Esophagus muscularis mucosa (tissue), 4 donors: ENCODE results near the gene PCSK6. TPM values are rescaled to one million over a fixed set of nuclear protein-coding genes. Genes with fewer than 3 reads are reported as not detected.

Experiments used
- DNase-seq: peaks from one replicate; pipeline ENCODE4 v3.0.0-alpha.2; 2017; ENCODE audit errors: extremely low spot score
- H3K27ac ChIP-seq, 4 donors: fragments of 200-600 bp; sonication (generic); replicated peaks in 1 of 4; 1 replicate in 3 of 4; 2 replicates in 1 of 4; pipeline ENCODE4 v1.5.1; 2016 to 2019; ENCODE audit warnings: mild to moderate bottlenecking in 1 of 4
- H3K27me3 ChIP-seq, 4 donors: fragments of 200-600 bp; sonication (generic); one replicate each; pipeline versions ENCODE4 v1.5.1 to v1.6.0; 2016 to 2019
- H3K36me3 ChIP-seq, 4 donors: fragments of 200-600 bp; sonication (generic); one replicate each; pipeline ENCODE4 v1.5.1; 2016 to 2019
- H3K4me1 ChIP-seq, 4 donors: fragments of 200-600 bp; sonication (generic); one replicate each; pipeline ENCODE4 v1.5.1; 2016 to 2019
- H3K4me3 ChIP-seq, 4 donors: fragments of 200-600 bp; sonication (generic); 1 replicate in 2 of 4; 2 replicates in 2 of 4; pipeline ENCODE4 v1.5.1; 2016 to 2019; ENCODE audit warnings: mild to moderate bottlenecking in 4 of 4, moderate library complexity in 1 of 4
- H3K9me3 ChIP-seq, 4 donors: fragments of 200-600 bp; sonication (generic); 1 replicate in 3 of 4; 2 replicates in 1 of 4; pipeline ENCODE4 v1.5.1; 2016 to 2019
- EP300 ChIP-seq: sonication (generic); formaldehyde crosslinking; IDR thresholded peaks from one replicate; pipeline ENCODE4 v1.6.1; 2017; ENCODE audit warnings: antibody characterized with exemption
- POLR2A ChIP-seq: fragments of 450-650 bp; IDR thresholded peaks from one replicate; pipeline ENCODE4 v1.6.1; 2017; ENCODE audit warnings: antibody characterized with exemption, moderate library complexity, mild to moderate bottlenecking, low read depth
- POLR2AphosphoS5 ChIP-seq, 2 donors: sonication (generic); formaldehyde crosslinking; IDR thresholded peaks; one replicate each; pipeline ENCODE4 v1.6.1; 2017; ENCODE audit warnings: antibody characterized with exemption in 2 of 2
- WGBS: methylation state at CpG from one replicate; pipeline ENCODE4 v1.1.5; 2018; 5-methylcytosine and 5-hydroxymethylcytosine counted together
- intact Hi-C: fragments of 100-400 bp; cut with DNase I; formaldehyde crosslinking; loops from one replicate; pipeline ENCODE4 v1.15.1; 2023
- total RNA-seq, 4 donors: library from RNA; depleted of rRNA; stranded (reverse); fragments of >200 nt; gene quantifications; one replicate each; pipeline versions ENCODE4 v1.1.0 to v1.2.1, GENCODE V29; 2016
- TF ChIP-seq, protein P1 (sequence below), 3 experiments: fragments of 200-600 bp in 2 of 3; fragments of 450-650 bp in 1 of 3; sonication (generic) in 2 of 3; IDR thresholded peaks; one replicate each; pipeline ENCODE4 v1.5.1; 2017 to 2019; ENCODE audit warnings: antibody characterized with exemption in 3 of 3, mild to moderate bottlenecking in 2 of 3, moderate library complexity in 1 of 3

Gene PCSK6
- total RNA-seq, 4 donors from 2014 or later: 13.6 to 24.1 (median 15.3) TPM

DNA sequence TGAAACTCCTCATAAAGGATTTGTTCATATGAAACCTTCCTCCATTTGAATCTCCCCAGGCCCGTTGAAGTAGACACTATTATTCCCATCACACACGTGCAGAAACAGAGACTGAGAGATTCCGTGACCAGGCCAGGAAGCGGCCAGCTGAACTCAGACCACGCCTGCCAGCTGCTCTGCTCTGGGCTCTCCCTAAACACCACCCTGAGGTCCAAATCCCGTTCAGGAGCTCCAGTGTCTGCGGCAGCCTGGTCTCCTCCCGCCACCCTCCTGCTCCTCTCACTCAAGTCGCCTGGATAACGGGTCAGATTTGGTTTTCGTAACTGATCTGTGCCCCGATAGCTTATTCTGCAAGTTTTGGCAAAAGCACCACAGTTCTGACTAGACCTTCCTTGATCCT, 140.9 kb downstream of the PCSK6 start:
- no peaks in the 10 kb centered on the region for H3K9me3 ChIP-seq
- H3K27ac ChIP-seq: no peak overlapping the region
- intact Hi-C loops: no loop called here
- TF ChIP-seq POLR2A: no peak
- TF ChIP-seq EP300: no peak
- TF ChIP-seq, protein P1, sequence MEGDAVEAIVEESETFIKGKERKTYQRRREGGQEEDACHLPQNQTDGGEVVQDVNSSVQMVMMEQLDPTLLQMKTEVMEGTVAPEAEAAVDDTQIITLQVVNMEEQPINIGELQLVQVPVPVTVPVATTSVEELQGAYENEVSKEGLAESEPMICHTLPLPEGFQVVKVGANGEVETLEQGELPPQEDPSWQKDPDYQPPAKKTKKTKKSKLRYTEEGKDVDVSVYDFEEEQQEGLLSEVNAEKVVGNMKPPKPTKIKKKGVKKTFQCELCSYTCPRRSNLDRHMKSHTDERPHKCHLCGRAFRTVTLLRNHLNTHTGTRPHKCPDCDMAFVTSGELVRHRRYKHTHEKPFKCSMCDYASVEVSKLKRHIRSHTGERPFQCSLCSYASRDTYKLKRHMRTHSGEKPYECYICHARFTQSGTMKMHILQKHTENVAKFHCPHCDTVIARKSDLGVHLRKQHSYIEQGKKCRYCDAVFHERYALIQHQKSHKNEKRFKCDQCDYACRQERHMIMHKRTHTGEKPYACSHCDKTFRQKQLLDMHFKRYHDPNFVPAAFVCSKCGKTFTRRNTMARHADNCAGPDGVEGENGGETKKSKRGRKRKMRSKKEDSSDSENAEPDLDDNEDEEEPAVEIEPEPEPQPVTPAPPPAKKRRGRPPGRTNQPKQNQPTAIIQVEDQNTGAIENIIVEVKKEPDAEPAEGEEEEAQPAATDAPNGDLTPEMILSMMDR (IDR thresholded peaks at IDR 0.05): no peak
- TF ChIP-seq POLR2AphosphoS5 (IDR thresholded peaks at IDR 0.05): no peak
- H3K4me3 ChIP-seq: no peak overlapping the region
- H3K27me3 ChIP-seq: peaks cover 0 to 7% (median 0%) of the 10 kb centered on the region in 4 donors
- no peaks in the 10 kb centered on the region for H3K4me1 ChIP-seq
- H3K36me3 ChIP-seq: no peaks in the 10 kb centered on the region
- 84% methylated on average over 12 of the region's 12 CpGs for WGBS
- no peak for DNase-seq

DNA sequence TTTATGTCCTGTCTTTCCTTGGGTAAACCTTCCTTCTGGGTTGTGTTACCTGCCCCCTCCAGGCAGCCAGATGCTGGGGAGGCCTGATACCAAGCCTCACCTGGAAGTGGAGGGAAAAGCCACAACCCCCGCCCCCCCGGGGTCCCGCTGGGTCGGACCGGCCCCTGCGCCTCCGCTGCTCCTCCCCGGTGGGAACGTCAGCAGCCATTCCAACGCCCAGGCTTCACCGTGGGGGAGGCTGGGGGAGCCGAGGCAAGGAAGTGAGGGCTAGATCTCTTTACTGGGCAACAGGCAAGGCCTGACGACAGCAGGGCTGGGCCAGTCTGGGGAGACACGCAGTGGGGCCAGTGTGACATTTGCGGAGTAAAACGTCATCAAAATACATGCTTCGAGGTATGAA, 141.5 kb downstream of the PCSK6 start:
- intact Hi-C loops: no loop called here
- TF ChIP-seq EP300 (no peak), POLR2AphosphoS5 (IDR thresholded peaks at IDR 0.05) (no peak), POLR2A (no peak)
- TF ChIP-seq, protein P1 (IDR thresholded peaks at IDR 0.05): no peak
- Histone ChIP-seq H3K9me3 (no peaks in the 10 kb centered on the region), H3K27me3 (peaks cover 0 to 7% (median 0%) of the 10 kb centered on the region in 4 donors), H3K36me3 (no peaks in the 10 kb centered on the region), H3K27ac (no peak overlapping the region), H3K4me3 (no peak overlapping the region), H3K4me1 (no peaks in the 10 kb centered on the region)
- 68% methylated on average over 16 of the region's 17 CpGs for WGBS
- no peak for DNase-seq

DNA sequence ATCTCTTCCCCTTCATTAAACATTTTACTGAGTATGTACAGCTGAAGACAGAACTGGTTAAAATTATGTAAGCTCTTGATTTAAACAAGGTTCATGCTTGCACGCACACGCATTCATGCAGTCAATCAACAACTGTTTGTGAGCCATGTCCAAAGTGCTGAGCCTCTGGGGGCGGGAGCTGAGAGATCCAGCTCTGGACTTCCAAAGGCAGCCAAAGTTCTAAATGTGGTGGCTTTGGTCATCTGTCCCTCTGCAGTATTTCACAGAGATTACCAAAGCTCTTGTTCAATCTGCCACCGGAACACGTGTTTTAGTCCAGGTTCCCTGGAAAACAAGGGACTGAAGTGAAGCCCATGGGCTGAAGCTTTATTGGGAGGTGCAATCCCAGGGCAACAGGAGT, 142.1 kb downstream of the PCSK6 start:
- intact Hi-C loops: no loop called here
- Histone ChIP-seq H3K27ac (no peak overlapping the region), H3K4me3 (no peak overlapping the region), H3K27me3 (peaks cover 0 to 7% (median 0%) of the 10 kb centered on the region in 4 donors), H3K36me3 (no peaks in the 10 kb centered on the region), H3K4me1 (no peaks in the 10 kb centered on the region), H3K9me3 (no peaks in the 10 kb centered on the region)
- 92% methylated on average over 5 of the region's 5 CpGs for WGBS
- DNase-seq: no peak
- TF ChIP-seq POLR2AphosphoS5 (IDR thresholded peaks at IDR 0.05) (no peak), POLR2A (no peak), EP300 (no peak)
- TF ChIP-seq, protein P1 (IDR thresholded peaks at IDR 0.05): no peak

DNA sequence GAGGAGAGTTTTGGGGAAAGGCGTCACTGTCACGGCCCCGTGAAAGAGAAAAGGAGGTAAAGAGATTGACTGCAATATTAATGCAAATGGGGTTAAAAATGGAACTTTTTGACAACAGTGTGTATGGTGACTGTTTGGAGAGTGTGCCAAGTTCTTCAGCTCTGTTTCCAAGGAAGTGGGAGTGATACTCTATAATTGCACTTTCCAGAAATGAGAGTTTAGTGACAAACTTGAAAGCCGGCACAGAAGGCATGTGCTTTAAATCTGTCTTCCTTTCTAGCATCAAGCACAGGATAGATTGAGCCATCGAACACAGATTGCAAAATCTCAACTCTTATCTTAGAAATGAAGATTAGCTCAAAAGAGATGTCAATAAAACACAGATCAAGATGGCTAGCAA, 142.6 kb downstream of the PCSK6 start:
- TF ChIP-seq POLR2AphosphoS5 (IDR thresholded peaks at IDR 0.05) (no peak), POLR2A (no peak), EP300 (no peak)
- TF ChIP-seq, protein P1 (IDR thresholded peaks at IDR 0.05): no peak
- 76% methylated on average over 5 of the region's 5 CpGs for WGBS
- intact Hi-C loops: no loop called here
- H3K4me3 ChIP-seq: no peak overlapping the region
- H3K36me3 ChIP-seq: no peaks in the 10 kb centered on the region
- peaks cover 0 to 7% (median 0%) of the 10 kb centered on the region in 4 donors for H3K27me3 ChIP-seq
- DNase-seq: no peak
- no peak overlapping the region for H3K27ac ChIP-seq
- no peaks in the 10 kb centered on the region for H3K4me1 ChIP-seq
- no peaks in the 10 kb centered on the region for H3K9me3 ChIP-seq

DNA sequence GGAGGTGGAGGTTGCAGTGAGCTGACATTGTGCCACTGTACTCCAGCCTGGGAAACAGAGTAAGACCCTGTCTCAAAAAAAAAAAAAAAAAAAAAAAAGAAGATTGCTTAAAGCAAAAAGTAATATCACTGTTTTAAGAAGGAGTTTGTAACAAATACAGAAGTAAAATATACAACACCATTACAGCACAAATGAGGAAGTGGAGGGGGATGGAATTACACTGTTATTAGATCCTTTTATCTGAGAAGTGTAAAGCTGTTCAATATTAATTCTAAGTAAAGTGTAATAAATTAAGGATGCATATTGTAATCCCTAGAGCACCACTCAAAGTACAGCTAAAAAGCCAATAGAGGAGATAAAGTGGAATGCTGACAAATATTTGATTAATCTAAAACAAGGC, 147.5 kb downstream of the PCSK6 start:
- H3K27me3 ChIP-seq: peaks cover 0 to 7% (median 0%) of the 10 kb centered on the region in 4 donors
- intact Hi-C loops: no loop called here
- H3K9me3 ChIP-seq: peaks cover 0 to 6% (median 0%) of the 10 kb centered on the region in 4 donors
- TF ChIP-seq POLR2A: no peak
- no peak for TF ChIP-seq POLR2AphosphoS5 (IDR thresholded peaks at IDR 0.05)
- TF ChIP-seq EP300: no peak
- TF ChIP-seq, protein P1 (IDR thresholded peaks at IDR 0.05): no peak
- no peak for DNase-seq
- no peaks in the 10 kb centered on the region for H3K4me1 ChIP-seq
- H3K27ac ChIP-seq: no peak overlapping the region
- H3K4me3 ChIP-seq: no peak overlapping the region
- H3K36me3 ChIP-seq: no peaks in the 10 kb centered on the region
